Measurements from ENCODE around the gene ARHGAP36.

The ARHGAP36 gene

DNA sequence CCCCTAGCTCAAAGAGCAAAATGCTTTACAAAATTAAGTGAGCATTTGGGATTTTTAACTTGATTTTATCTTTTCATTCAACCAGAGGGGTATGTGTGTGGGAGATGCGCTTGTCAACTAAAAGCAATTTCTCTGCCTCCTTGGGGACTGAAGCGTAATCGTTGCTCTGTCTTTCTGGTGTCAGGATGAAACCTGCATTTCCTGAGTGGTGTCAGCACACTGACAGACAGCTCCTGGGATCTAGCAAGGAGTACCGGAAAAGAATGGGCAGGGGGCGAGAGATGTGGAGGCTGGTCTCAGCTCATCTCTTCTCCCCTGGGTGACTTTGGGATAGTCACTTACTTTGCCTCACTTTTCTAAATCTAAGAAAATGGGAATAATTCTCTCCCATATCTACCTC lies 5.1 kb upstream of the ARHGAP36 start:
- TF ChIP-seq SP1 (IDR thresholded peaks at IDR 0.05) (no peak), L3MBTL2 (conservative IDR thresholded peaks at IDR 0.05) (no peak), FOXK2 (IDR thresholded peaks at IDR 0.05) (no peak), ZNF384 (IDR thresholded peaks at IDR 0.05) (no peak), ELF4 (IDR thresholded peaks at IDR 0.05) (no peak), NFRKB (IDR thresholded peaks at IDR 0.05) (no peak)
- ChIA-PET CTCF (interaction anchor here (1.2 kb wide), 1 partner anchor 622 kb away, joined by 4 read pairs; no protein-coding TSS in a partner anchor), POLR2A (no interaction called here)
- no peak for DNase-seq (ENCODE audit: extremely low spot score)

DNA sequence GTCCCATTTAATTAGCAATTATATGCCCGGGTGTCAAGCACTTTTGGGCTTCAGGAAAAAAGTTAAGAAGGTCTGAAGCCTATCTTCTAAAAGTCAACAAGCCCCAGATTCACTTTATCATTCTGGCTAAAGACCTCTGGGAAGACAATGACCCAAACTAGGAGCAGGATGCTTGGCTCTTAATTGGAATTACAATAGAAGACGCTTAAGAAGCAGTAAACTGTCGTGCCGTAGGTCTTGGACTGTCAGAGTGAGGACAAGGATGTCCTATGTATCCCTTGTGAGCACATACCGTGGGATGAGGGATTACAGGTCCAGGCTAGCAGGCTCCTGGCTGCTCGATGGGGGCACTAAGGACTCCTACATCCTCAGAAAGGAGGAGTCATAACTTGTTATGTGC lies 3.2 kb upstream of the ARHGAP36 start:
- POLR2A ChIA-PET, result no interaction called here
- CTCF ChIA-PET, result no interaction called here
- no peak for TF ChIP-seq ZNF384 (IDR thresholded peaks at IDR 0.05)
- TF ChIP-seq, protein P1, sequence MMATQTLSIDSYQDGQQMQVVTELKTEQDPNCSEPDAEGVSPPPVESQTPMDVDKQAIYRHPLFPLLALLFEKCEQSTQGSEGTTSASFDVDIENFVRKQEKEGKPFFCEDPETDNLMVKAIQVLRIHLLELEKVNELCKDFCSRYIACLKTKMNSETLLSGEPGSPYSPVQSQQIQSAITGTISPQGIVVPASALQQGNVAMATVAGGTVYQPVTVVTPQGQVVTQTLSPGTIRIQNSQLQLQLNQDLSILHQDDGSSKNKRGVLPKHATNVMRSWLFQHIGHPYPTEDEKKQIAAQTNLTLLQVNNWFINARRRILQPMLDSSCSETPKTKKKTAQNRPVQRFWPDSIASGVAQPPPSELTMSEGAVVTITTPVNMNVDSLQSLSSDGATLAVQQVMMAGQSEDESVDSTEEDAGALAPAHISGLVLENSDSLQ (IDR thresholded peaks at IDR 0.05), result no peak
- TF ChIP-seq FOXA1 (IDR thresholded peaks at IDR 0.05), result no peak
- TF ChIP-seq ELF4 (IDR thresholded peaks at IDR 0.05), result no peak
- TF ChIP-seq HDGF (IDR thresholded peaks at IDR 0.05; ENCODE audit: borderline replicate concordance), result no peak
- no peak for TF ChIP-seq FOXM1 (IDR thresholded peaks at IDR 0.05; ENCODE audit: borderline replicate concordance)
- no peak for TF ChIP-seq BHLHE40 (IDR thresholded peaks at IDR 0.05; ENCODE audit: borderline replicate concordance)
- no peak for TF ChIP-seq CTBP1 (IDR thresholded peaks at IDR 0.05; ENCODE audit: borderline replicate concordance)
- no peak for TF ChIP-seq SUZ12 (IDR thresholded peaks at IDR 0.05)
- no peak for TF ChIP-seq FOXK2 (IDR thresholded peaks at IDR 0.05)
- TF ChIP-seq L3MBTL2 (conservative IDR thresholded peaks at IDR 0.05), result no peak
- TF ChIP-seq SP1 (IDR thresholded peaks at IDR 0.05), result no peak
- no peak for TF ChIP-seq TARDBP (IDR thresholded peaks at IDR 0.05)
- no peak for TF ChIP-seq LEF1 (IDR thresholded peaks at IDR 0.05; ENCODE audit: borderline replicate concordance)
- no peak for TF ChIP-seq NFRKB (IDR thresholded peaks at IDR 0.05)
- no peak for TF ChIP-seq ARNT (IDR thresholded peaks at IDR 0.05)
- no peak for DNase-seq (ENCODE audit: extremely low spot score)

DNA sequence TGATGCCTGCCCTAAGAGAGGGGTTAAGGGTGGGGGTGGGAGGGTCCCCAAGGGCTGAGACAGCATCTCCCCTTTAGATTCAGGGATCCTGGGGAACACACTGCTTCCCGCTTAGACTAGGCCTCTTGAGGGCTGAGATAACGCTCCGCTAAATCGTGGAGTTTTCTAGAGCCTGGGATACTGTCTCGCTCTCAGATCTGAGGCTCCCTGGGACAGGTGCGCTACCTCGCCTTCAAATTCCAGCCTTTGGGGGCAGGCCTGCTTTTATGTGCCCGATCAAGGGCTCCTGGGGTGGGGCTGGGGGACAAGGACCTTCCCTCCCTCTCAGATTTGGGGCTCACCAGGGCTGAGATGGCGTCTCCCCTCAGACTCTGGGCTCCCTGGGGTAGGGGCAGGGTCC lies 440 bp upstream of the ARHGAP36 start:
- ChIA-PET CTCF (interaction anchor here (0.8 kb wide), 1 partner anchor 62 kb away, joined by 3 read pairs; no protein-coding TSS in a partner anchor), POLR2A (no interaction called here)
- TF ChIP-seq SP1 (IDR thresholded peaks at IDR 0.05) (no peak), BHLHE40 (IDR thresholded peaks at IDR 0.05; ENCODE audit: borderline replicate concordance) (no peak), LEF1 (IDR thresholded peaks at IDR 0.05; ENCODE audit: borderline replicate concordance) (no peak), CTBP1 (IDR thresholded peaks at IDR 0.05; ENCODE audit: borderline replicate concordance) (no peak), SUZ12 (IDR thresholded peaks at IDR 0.05) (no peak), NFRKB (IDR thresholded peaks at IDR 0.05) (no peak), HDGF (IDR thresholded peaks at IDR 0.05; ENCODE audit: borderline replicate concordance) (no peak), FOXK2 (IDR thresholded peaks at IDR 0.05) (no peak), ELF4 (IDR thresholded peaks at IDR 0.05) (no peak), ARNT (IDR thresholded peaks at IDR 0.05) (no peak), FOXM1 (IDR thresholded peaks at IDR 0.05; ENCODE audit: borderline replicate concordance) (no peak), L3MBTL2 (conservative IDR thresholded peaks at IDR 0.05) (no peak), FOXA1 (IDR thresholded peaks at IDR 0.05) (no peak), ZNF384 (IDR thresholded peaks at IDR 0.05) (no peak), TARDBP (IDR thresholded peaks at IDR 0.05) (no peak)
- TF ChIP-seq, protein P1 (IDR thresholded peaks at IDR 0.05), result no peak
- no peak for DNase-seq (ENCODE audit: extremely low spot score)

DNA sequence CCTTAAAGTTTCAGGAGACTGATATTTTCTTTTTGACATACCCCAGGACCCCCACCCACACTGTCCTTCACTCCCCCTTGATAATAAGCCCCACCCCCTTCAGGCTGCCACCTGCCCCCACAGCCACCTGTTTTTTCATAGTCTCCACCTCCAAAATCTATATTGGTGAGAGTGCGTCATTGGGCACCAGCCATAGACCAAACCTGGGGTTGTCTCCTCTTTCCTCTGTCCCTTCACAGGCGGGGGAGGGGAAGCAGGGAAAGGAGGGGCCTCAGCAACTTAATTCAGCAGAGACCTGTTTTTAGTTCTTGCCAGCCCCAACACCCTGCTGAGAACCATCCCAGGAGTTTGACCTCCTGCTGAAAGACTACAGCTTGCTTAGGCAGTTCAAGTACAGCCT lies 1.1 kb downstream of the ARHGAP36 start:
- POLR2A ChIA-PET, result no interaction called here
- DNase-seq (ENCODE audit: extremely low spot score), result no peak
- CTCF ChIA-PET, result interaction anchor here (2.5 kb wide), 1 partner anchor 9 kb away, joined by 7 read pairs; no protein-coding TSS in a partner anchor
- TF ChIP-seq L3MBTL2 (conservative IDR thresholded peaks at IDR 0.05) (no peak), ELF4 (IDR thresholded peaks at IDR 0.05) (no peak), FOXK2 (IDR thresholded peaks at IDR 0.05) (no peak), NFRKB (IDR thresholded peaks at IDR 0.05) (no peak)

DNA sequence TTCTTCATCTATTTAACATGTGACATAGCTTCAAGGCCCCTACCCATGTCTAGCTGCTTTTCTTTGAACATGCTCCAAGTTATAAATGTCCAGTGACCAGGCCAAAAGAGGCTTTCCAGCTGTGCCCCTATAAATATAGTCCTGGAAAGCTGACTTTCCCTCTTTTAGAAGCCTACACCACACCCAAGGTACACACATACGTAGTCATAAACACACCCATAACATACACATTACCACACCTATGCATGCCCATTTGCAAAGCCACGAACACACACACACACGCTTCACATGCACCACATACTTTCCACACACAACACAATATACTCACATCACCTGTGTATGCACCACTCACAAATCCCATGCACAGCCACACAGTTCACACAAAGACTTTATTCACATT lies 2.0 kb downstream of the ARHGAP36 start:
- POLR2A ChIA-PET, result no interaction called here
- TF ChIP-seq TARDBP (IDR thresholded peaks at IDR 0.05) (no peak), CTBP1 (IDR thresholded peaks at IDR 0.05; ENCODE audit: borderline replicate concordance) (no peak), SP1 (IDR thresholded peaks at IDR 0.05) (no peak), FOXM1 (IDR thresholded peaks at IDR 0.05; ENCODE audit: borderline replicate concordance) (no peak), BHLHE40 (IDR thresholded peaks at IDR 0.05; ENCODE audit: borderline replicate concordance) (no peak), LEF1 (IDR thresholded peaks at IDR 0.05; ENCODE audit: borderline replicate concordance) (no peak), ELF4 (IDR thresholded peaks at IDR 0.05) (no peak), SUZ12 (IDR thresholded peaks at IDR 0.05) (no peak), HDGF (IDR thresholded peaks at IDR 0.05; ENCODE audit: borderline replicate concordance) (no peak), NFRKB (IDR thresholded peaks at IDR 0.05) (no peak), L3MBTL2 (conservative IDR thresholded peaks at IDR 0.05) (no peak), ARNT (IDR thresholded peaks at IDR 0.05) (no peak), FOXA1 (IDR thresholded peaks at IDR 0.05) (no peak), FOXK2 (IDR thresholded peaks at IDR 0.05) (no peak), ZNF384 (IDR thresholded peaks at IDR 0.05) (no peak)
- TF ChIP-seq, protein P1 (IDR thresholded peaks at IDR 0.05), result no peak

DNA sequence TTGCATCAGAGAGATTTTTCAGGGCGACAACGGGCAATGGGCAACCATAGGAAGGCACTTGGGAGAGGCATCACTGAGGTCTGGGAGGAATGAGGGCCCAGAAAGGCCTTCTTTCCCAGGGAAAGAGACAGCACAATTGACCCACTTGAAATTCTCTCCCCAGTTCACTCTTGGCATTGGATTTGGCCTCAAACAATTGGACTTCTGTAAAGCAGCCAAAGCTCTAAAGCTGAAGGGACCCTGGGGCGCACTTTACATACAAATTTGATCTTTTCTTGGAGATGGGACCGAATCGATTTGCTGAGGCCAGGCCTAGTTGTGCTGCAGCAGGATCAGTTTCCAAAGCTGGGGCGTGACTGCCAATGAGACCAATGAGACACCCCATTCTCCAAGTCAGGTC lies 3.2 kb downstream of the ARHGAP36 start:
- CTCF ChIA-PET, result no interaction called here
- DNase-seq (ENCODE audit: extremely low spot score), result no peak
- TF ChIP-seq TARDBP (IDR thresholded peaks at IDR 0.05) (no peak), LEF1 (IDR thresholded peaks at IDR 0.05; ENCODE audit: borderline replicate concordance) (no peak), SP1 (IDR thresholded peaks at IDR 0.05) (no peak), L3MBTL2 (conservative IDR thresholded peaks at IDR 0.05) (no peak)
- TF ChIP-seq, protein P1 (IDR thresholded peaks at IDR 0.05), result no peak
- POLR2A ChIA-PET, result no interaction called here

More for the DNA sequence above, 2.0 kb downstream of the ARHGAP36 start:
- CTCF ChIA-PET, result interaction anchor here (0.8 to 2.5 kb wide), 2 partner anchors 8 to 66 kb away, joined by 3 to 7 read pairs; no protein-coding TSS in a partner anchor
- no peak for DNase-seq (ENCODE audit: extremely low spot score)

Data from HEK293T (cell line).